GM18951 (cell line): Measurements from ENCODE around the gene GABRB3.

Source experiments
- POLR2A ChIP-seq: IDR thresholded peaks from 4 replicates; pipeline ENCODE4 v1.6.1; 2011; ENCODE audit warnings: mild to moderate bottlenecking; ENCODE audit not compliant: insufficient read length, insufficient read depth; ENCODE audit errors: extremely low read depth
- in situ Hi-C: fragments of 300-500 bp; cut with MboI; formaldehyde crosslinking; loops from one replicate; pipeline ENCODE4 v1.12.0; 2022; ENCODE audit warnings: low sequenced_read_pairs, mixed read lengths, inconsistent platforms; ENCODE audit not compliant: unreplicated experiment

The GABRB3 gene

GRCh38 chr15:26682598-26683164 lies 90.2 kb downstream of the GABRB3 start:
- TF ChIP-seq POLR2A = no peak
- in situ Hi-C loops = no loop called here

- in situ Hi-C loops = no loop called here
- no peak for TF ChIP-seq POLR2A
Observed at GRCh38 chr15:26679927-26680326, 92.9 kb downstream of the GABRB3 start.

- in situ Hi-C loops = no loop called here
- TF ChIP-seq POLR2A = no peak
Observed at GRCh38 chr15:26676115-26676514, 96.8 kb downstream of the GABRB3 start.

- in situ Hi-C loops = no loop called here
- TF ChIP-seq POLR2A = no peak
Observed at GRCh38 chr15:26674467-26674866, 98.4 kb downstream of the GABRB3 start.

GRCh38 chr15:26673445-26673844 lies 99.4 kb downstream of the GABRB3 start:
- in situ Hi-C loops = no loop called here
- no peak for TF ChIP-seq POLR2A

GRCh38 chr15:26670116-26670515 lies 102.8 kb downstream of the GABRB3 start:
- in situ Hi-C loops = no loop called here
- TF ChIP-seq POLR2A = no peak

GRCh38 chr15:26667222-26667988 lies 105.5 kb downstream of the GABRB3 start:
- TF ChIP-seq POLR2A = no peak
- in situ Hi-C loops = no loop called here

- in situ Hi-C loops = no loop called here
- no peak for TF ChIP-seq POLR2A
Observed at GRCh38 chr15:26665957-26666791, 106.7 kb downstream of the GABRB3 start.

GRCh38 chr15:26662283-26662682 lies 110.6 kb downstream of the GABRB3 start:
- no peak for TF ChIP-seq POLR2A
- in situ Hi-C loops = no loop called here

- in situ Hi-C loops = no loop called here
- TF ChIP-seq POLR2A = no peak
Observed at GRCh38 chr15:26661748-26662147, 111.1 kb downstream of the GABRB3 start.

GRCh38 chr15:26661107-26661506 lies 111.8 kb downstream of the GABRB3 start:
- in situ Hi-C loops = no loop called here
- no peak for TF ChIP-seq POLR2A

GRCh38 chr15:26660241-26660640 lies 112.6 kb downstream of the GABRB3 start:
- in situ Hi-C loops = no loop called here
- TF ChIP-seq POLR2A = no peak

GRCh38 chr15:26658290-26658689 lies 114.6 kb downstream of the GABRB3 start:
- TF ChIP-seq POLR2A = no peak
- in situ Hi-C loops = no loop called here
